NB4 (cell line): ENCODE measurements around the gene RHOH.

Experiments
- MYC ChIP-seq: IDR thresholded peaks from 2 replicates; pipeline ENCODE4 v1.6.1; 2011; ENCODE audit warnings: low read depth, low read length
- POLR2A ChIP-seq: IDR thresholded peaks from 2 replicates; pipeline ENCODE4 v1.6.1; 2011; ENCODE audit warnings: mild to moderate bottlenecking; ENCODE audit not compliant: insufficient read length; ENCODE audit errors: extremely low read depth
- TF ChIP-seq, protein P1 (sequence below): IDR thresholded peaks from one replicate; pipeline ENCODE4 v1.5.1; 2012; ENCODE audit warnings: low read depth, low read length

DNA sequence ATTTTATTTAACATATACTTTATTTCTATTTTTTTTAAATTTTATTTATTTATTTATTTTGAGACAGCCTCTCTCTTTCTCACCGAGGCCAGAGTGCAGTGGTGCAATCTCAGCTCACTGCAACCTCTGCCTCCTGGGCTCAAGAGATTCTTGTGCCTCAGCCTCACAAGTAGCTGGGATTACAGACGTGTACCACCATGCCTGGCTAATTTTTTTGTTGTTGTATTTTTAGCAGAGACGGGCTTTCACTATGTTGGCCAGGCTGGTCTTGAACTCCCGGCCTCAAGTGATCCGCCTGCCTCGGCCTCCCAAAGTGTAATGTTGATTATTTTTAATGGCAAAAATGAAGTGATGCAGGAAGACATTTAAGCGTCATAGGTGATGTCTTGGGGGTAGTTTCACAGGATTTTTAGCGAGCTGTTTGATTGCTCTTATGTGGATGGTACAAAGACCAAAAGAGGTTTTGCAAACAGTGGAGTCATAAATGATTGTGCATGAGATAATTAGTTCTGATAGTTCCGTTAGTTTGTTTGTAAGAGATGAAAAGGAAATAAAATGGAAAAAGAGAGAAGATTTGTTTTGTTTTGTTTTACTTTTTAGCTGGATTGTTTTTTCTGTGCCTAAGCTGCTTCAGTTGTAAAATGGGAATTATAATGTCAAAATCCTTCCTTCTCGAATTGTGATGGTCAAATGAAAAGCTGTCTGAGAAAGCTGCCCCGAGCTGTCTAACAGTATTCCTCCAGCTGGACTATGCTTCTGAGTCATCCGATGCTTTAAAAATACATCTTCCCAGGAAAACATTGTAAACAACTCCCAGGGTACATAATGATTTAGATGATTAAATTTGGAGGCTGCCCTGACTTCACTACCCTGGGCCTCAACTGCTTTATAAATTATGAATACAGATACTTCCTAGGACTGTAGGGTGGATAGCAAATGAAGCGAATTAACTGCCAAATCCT lies 14.7 kb downstream of the RHOH start:
- TF ChIP-seq, protein P1, sequence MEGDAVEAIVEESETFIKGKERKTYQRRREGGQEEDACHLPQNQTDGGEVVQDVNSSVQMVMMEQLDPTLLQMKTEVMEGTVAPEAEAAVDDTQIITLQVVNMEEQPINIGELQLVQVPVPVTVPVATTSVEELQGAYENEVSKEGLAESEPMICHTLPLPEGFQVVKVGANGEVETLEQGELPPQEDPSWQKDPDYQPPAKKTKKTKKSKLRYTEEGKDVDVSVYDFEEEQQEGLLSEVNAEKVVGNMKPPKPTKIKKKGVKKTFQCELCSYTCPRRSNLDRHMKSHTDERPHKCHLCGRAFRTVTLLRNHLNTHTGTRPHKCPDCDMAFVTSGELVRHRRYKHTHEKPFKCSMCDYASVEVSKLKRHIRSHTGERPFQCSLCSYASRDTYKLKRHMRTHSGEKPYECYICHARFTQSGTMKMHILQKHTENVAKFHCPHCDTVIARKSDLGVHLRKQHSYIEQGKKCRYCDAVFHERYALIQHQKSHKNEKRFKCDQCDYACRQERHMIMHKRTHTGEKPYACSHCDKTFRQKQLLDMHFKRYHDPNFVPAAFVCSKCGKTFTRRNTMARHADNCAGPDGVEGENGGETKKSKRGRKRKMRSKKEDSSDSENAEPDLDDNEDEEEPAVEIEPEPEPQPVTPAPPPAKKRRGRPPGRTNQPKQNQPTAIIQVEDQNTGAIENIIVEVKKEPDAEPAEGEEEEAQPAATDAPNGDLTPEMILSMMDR, result no peak
- TF ChIP-seq MYC (no peak), POLR2A (no peak)
